ENCODE results near the gene RASGEF1B. TPM values are rescaled to one million over a fixed set of nuclear protein-coding genes. Genes with fewer than 3 reads are reported as not detected.

Gene RASGEF1B
- total RNA-seq, 4 donors from 2014 or later, result 15.4 to 45.4 (median 28.0) TPM

- peak overlapping the region in 1 of 4 donors; percentile 23 for H3K27ac ChIP-seq
- H3K36me3 ChIP-seq, result peaks cover 0 to 65% (median 0%) of the 10 kb centered on the region in 3 donors
- no peaks in the 10 kb centered on the region for H3K27me3 ChIP-seq
- no peaks in the 10 kb centered on the region for H3K9me3 ChIP-seq
- H3K4me3 ChIP-seq, result no peak overlapping the region
- peak in 1 of 3 donors; percentile 73 for DNase-seq
- peaks cover 0 to 9% (median 0%) of the 10 kb centered on the region in 4 donors for H3K4me1 ChIP-seq
- TF ChIP-seq POLR2A (IDR thresholded peaks at IDR 0.05), result no peak
- TF ChIP-seq CTCF (IDR thresholded peaks at IDR 0.05), result no peak
Observed at GRCh38 chr4:81454499-81454898, 17.2 kb downstream of the RASGEF1B start.

- H3K36me3 ChIP-seq, result peaks cover 0 to 52% (median 0%) of the 10 kb centered on the region in 3 donors
- H3K4me1 ChIP-seq, result peaks cover 0 to 9% (median 0%) of the 10 kb centered on the region in 4 donors
- no peaks in the 10 kb centered on the region for H3K9me3 ChIP-seq
- H3K27me3 ChIP-seq, result no peaks in the 10 kb centered on the region
- DNase-seq, result no peak
- no peak overlapping the region for H3K4me3 ChIP-seq
- no peak overlapping the region for H3K27ac ChIP-seq
- TF ChIP-seq CTCF (IDR thresholded peaks at IDR 0.05), result no peak
- no peak for TF ChIP-seq POLR2A (IDR thresholded peaks at IDR 0.05)
Observed at GRCh38 chr4:81453024-81453423, 18.7 kb downstream of the RASGEF1B start.

- no peak for DNase-seq
- H3K36me3 ChIP-seq, result peaks cover 0 to 47% (median 0%) of the 10 kb centered on the region in 3 donors
- no peaks in the 10 kb centered on the region for H3K9me3 ChIP-seq
- no peaks in the 10 kb centered on the region for H3K27me3 ChIP-seq
- H3K4me3 ChIP-seq, result no peak overlapping the region
- H3K27ac ChIP-seq, result no peak overlapping the region
- peaks cover 0 to 9% (median 0%) of the 10 kb centered on the region in 4 donors for H3K4me1 ChIP-seq
- TF ChIP-seq CTCF (IDR thresholded peaks at IDR 0.05), result no peak
- TF ChIP-seq POLR2A (IDR thresholded peaks at IDR 0.05), result no peak
Observed at GRCh38 chr4:81452452-81453006, 19.2 kb downstream of the RASGEF1B start.

GRCh38 chr4:81449015-81449414 is 22.7 kb downstream of the RASGEF1B start:
- Histone ChIP-seq H3K36me3 (peaks cover 0 to 55% (median 0%) of the 10 kb centered on the region in 3 donors), H3K27me3 (no peaks in the 10 kb centered on the region), H3K27ac (peak overlapping the region in 1 of 4 donors; percentile 76), H3K4me3 (no peak overlapping the region), H3K9me3 (no peaks in the 10 kb centered on the region), H3K4me1 (peaks cover 0 to 11% (median 0%) of the 10 kb centered on the region in 4 donors)
- no peak for DNase-seq
- TF ChIP-seq POLR2A (IDR thresholded peaks at IDR 0.05) (no peak), CTCF (IDR thresholded peaks at IDR 0.05) (no peak)

- peak in 1 of 3 donors; percentile 69 for DNase-seq
- no peaks in the 10 kb centered on the region for H3K9me3 ChIP-seq
- H3K27ac ChIP-seq, result peak overlapping the region in 2 of 4 donors; percentile 14 to 76
- TF ChIP-seq POLR2A (IDR thresholded peaks at IDR 0.05), result no peak
- no peak for TF ChIP-seq CTCF (IDR thresholded peaks at IDR 0.05)
- H3K4me3 ChIP-seq, result no peak overlapping the region
- H3K4me1 ChIP-seq, result peaks cover 0 to 9% (median 0%) of the 10 kb centered on the region in 4 donors
- H3K36me3 ChIP-seq, result peaks cover 0 to 55% (median 0%) of the 10 kb centered on the region in 3 donors
- no peaks in the 10 kb centered on the region for H3K27me3 ChIP-seq
Observed at GRCh38 chr4:81447566-81448229, 24.0 kb downstream of the RASGEF1B start.
